SU-DHL-6 (cell line): Measurements from ENCODE around the gene AREL1.

Source experiments
- H2AFZ ChIP-seq: fragments of 200-600 bp; sonication (generic); 2 replicates; pipeline ENCODE4 v1.6.1; 2014; ENCODE audit warnings: low read depth, mild to moderate bottlenecking, moderate library complexity, mixed read lengths, antibody characterized with exemption, low read length; ENCODE audit not compliant: severe bottlenecking
- H3F3A ChIP-seq: fragments of 200-600 bp; shearing (Covaris generic); 2 replicates; pipeline ENCODE4 v1.6.0; 2016; ENCODE audit warnings: antibody characterized with exemption, mild to moderate bottlenecking; ENCODE audit not compliant: insufficient read depth
- H3K27ac ChIP-seq: fragments of 200-600 bp; sonication (generic); 2 replicates; pipeline ENCODE4 v1.5.1; 2016; ENCODE audit warnings: low read depth, mild to moderate bottlenecking, low read length, moderate library complexity, mixed read lengths
- H3K27me3 ChIP-seq: fragments of 200-600 bp; sonication (generic), shearing (Covaris generic); 2 replicates; pipeline ENCODE4 v1.6.0; 2014; ENCODE audit warnings: mild to moderate bottlenecking, low read length
- H3K36me3 ChIP-seq: fragments of 200-600 bp; sonication (generic); 2 replicates; pipeline ENCODE4 v1.6.1; 2014; ENCODE audit warnings: mild to moderate bottlenecking, low read length, mixed read lengths
- H3K4me2 ChIP-seq: fragments of 300-600, 200-600 bp; shearing (Covaris generic), sonication (generic); 2 replicates; pipeline ENCODE4 v1.6.0; 2014; ENCODE audit warnings: low read length, low read depth, mild to moderate bottlenecking; ENCODE audit not compliant: poor library complexity, severe bottlenecking
- H3K4me3 ChIP-seq: fragments of 200-600 bp; sonication (generic); 2 replicates; pipeline ENCODE4 v1.5.1; 2014; ENCODE audit warnings: antibody characterized with exemption, low read length, mild to moderate bottlenecking, mixed read lengths; ENCODE audit not compliant: insufficient read depth, poor library complexity, severe bottlenecking
- H3K79me2 ChIP-seq: fragments of 200-600 bp; sonication (generic); 2 replicates; pipeline ENCODE4 v1.6.1; 2014; ENCODE audit warnings: mild to moderate bottlenecking, low read length, moderate library complexity; ENCODE audit not compliant: insufficient read depth
- H3K9ac ChIP-seq: fragments of 200-600 bp; sonication (generic); 2 replicates; pipeline ENCODE4 v1.7.0; 2014; ENCODE audit warnings: mild to moderate bottlenecking, low read length
- H3K9me2 ChIP-seq: fragments of 200-600 bp; sonication (generic); replicated peaks from 2 replicates; pipeline ENCODE4 v1.6.1; 2014; ENCODE audit warnings: low read length; ENCODE audit not compliant: insufficient read depth
- H3K9me3 ChIP-seq: fragments of 200-600 bp; sonication (generic); 2 replicates; pipeline ENCODE4 v1.6.1; 2014; ENCODE audit warnings: low read length, mixed read lengths; ENCODE audit not compliant: insufficient read depth
- H4K20me1 ChIP-seq: fragments of 200-600 bp; sonication (generic); 2 replicates; pipeline ENCODE4 v1.6.1; 2014; ENCODE audit warnings: low read depth, mild to moderate bottlenecking, antibody characterized with exemption, low read length, moderate library complexity, mixed read lengths
- EZH2phosphoT487 ChIP-seq: fragments of 200-600 bp; sonication (generic), shearing (Covaris generic); conservative IDR thresholded peaks from 2 replicates; pipeline ENCODE4 v1.6.1; 2018; ENCODE audit warnings: mild to moderate bottlenecking, antibody characterized with exemption, low read length, moderate library complexity, mixed read lengths
- TF ChIP-seq, protein P1 (sequence below): fragments of 200-600 bp; sonication (generic); IDR thresholded peaks from one replicate; pipeline ENCODE4 v1.5.1; 2017; ENCODE audit warnings: antibody characterized with exemption, mild to moderate bottlenecking, low read length, moderate library complexity; ENCODE audit not compliant: insufficient read depth, poor library complexity, severe bottlenecking

The AREL1 gene

DNA sequence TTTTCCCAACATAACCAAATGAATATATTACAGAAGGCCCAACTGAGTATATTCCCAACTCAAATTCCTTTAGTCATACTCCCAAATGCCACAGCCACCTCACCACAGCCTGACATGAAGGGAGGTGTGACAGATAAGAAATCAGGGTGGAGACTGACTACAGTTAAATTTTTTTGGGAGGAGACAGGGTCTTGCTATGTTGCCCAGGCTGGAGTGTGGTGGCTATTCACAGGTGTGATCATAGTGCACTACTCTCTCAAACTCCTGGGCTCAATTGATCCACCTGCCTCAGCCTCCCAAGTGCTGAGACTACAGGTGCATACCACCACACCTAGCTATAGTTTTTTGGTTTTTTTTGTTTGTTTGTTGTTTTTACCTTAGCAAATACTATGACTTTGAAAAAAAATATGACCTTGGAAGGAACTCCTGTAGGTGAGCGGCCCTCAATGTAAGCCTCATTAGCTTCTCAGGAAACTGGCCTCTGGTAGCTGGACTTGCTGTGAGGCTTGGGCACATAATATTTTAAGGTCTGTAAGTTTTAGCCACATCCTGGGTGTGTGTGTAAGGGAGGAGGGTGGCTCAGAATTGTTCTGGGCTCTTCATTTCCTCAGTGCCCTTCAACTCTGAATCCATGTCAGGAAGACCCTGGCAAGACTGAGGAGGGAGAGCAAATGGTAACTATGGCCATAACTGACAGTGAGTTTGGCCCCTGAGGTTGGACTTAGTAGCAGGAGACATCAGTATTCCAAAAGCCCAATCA, 61.8 kb downstream of the AREL1 start:
- H3K9me3 ChIP-seq, result no peaks in the 10 kb centered on the region
- H3K79me2 ChIP-seq, result no peaks in the 10 kb centered on the region
- no peak for TF ChIP-seq EZH2phosphoT487
- TF ChIP-seq, protein P1, sequence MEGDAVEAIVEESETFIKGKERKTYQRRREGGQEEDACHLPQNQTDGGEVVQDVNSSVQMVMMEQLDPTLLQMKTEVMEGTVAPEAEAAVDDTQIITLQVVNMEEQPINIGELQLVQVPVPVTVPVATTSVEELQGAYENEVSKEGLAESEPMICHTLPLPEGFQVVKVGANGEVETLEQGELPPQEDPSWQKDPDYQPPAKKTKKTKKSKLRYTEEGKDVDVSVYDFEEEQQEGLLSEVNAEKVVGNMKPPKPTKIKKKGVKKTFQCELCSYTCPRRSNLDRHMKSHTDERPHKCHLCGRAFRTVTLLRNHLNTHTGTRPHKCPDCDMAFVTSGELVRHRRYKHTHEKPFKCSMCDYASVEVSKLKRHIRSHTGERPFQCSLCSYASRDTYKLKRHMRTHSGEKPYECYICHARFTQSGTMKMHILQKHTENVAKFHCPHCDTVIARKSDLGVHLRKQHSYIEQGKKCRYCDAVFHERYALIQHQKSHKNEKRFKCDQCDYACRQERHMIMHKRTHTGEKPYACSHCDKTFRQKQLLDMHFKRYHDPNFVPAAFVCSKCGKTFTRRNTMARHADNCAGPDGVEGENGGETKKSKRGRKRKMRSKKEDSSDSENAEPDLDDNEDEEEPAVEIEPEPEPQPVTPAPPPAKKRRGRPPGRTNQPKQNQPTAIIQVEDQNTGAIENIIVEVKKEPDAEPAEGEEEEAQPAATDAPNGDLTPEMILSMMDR, result no peak
- H3F3A ChIP-seq, result no peaks in the 10 kb centered on the region
- no peak overlapping the region for H3K4me2 ChIP-seq
- no peak overlapping the region for H3K4me3 ChIP-seq
- H3K9ac ChIP-seq, result no peak overlapping the region
- H3K27ac ChIP-seq, result no peak overlapping the region
- no peak overlapping the region for H2AFZ ChIP-seq
- no peaks in the 10 kb centered on the region for H3K9me2 ChIP-seq
- H3K36me3 ChIP-seq, result no peaks in the 10 kb centered on the region
- H3K27me3 ChIP-seq, result no peaks in the 10 kb centered on the region
- H4K20me1 ChIP-seq, result no peaks in the 10 kb centered on the region

DNA sequence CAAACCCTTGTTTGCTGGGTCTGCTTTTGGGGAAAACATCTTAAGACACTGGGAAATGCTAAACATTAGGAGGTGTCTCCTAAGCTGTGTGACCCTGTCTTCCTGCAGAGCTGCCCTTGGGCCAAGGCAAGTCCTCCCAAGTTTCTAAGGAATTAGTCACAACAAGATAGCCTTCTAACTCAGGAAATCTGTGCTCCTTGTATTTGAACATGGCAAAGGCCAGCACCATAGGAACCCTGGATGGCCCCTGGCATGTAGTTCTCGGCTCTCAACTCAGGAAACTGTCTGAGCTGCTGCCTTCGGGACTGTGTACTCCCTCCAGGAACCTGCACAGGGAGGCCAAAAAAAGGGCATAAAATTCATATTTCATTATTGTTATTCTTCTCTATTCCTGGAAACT, 63.2 kb downstream of the AREL1 start:
- Histone ChIP-seq H3K9me3 (no peaks in the 10 kb centered on the region), H3K9ac (no peak overlapping the region), H3K4me2 (no peak overlapping the region)

DNA sequence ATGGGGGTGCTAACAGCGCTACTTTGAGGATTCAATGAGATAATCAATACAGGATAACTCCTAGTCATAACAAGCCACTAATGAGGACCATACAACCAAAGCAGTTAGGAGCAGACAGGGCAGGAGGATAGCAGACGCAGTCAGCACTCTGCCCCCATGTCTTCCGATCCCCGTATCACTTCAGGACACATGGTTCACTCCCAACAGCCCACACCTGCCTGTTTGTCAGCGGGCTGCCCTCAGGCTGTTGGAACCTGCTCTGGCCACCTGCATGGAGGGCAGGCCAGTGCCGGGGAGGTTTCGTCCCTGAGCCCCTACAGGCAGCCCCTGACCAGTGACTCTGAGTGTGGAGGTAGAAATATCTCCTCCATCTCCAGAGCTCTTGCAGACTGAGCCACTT, 63.7 kb downstream of the AREL1 start:
- Histone ChIP-seq H3K27me3 (no peaks in the 10 kb centered on the region), H2AFZ (no peak overlapping the region), H3K79me2 (no peaks in the 10 kb centered on the region), H3K9me2 (no peaks in the 10 kb centered on the region), H3K4me2 (no peak overlapping the region), H3K4me3 (no peak overlapping the region), H3K27ac (no peak overlapping the region), H3K9me3 (no peaks in the 10 kb centered on the region), H3K9ac (no peak overlapping the region), H3F3A (no peaks in the 10 kb centered on the region), H3K36me3 (no peaks in the 10 kb centered on the region), H4K20me1 (no peaks in the 10 kb centered on the region)
- TF ChIP-seq, protein P1, result no peak
- no peak for TF ChIP-seq EZH2phosphoT487

More for the DNA sequence above, 63.2 kb downstream of the AREL1 start:
- no peak overlapping the region for H3K27ac ChIP-seq
- TF ChIP-seq, protein P1, result no peak
- no peak for TF ChIP-seq EZH2phosphoT487
- no peaks in the 10 kb centered on the region for H4K20me1 ChIP-seq
- no peak overlapping the region for H2AFZ ChIP-seq
- H3K36me3 ChIP-seq, result no peaks in the 10 kb centered on the region
- H3K4me3 ChIP-seq, result no peak overlapping the region
- H3K9me2 ChIP-seq, result no peaks in the 10 kb centered on the region
- H3K27me3 ChIP-seq, result no peaks in the 10 kb centered on the region
- no peaks in the 10 kb centered on the region for H3F3A ChIP-seq
- H3K79me2 ChIP-seq, result no peaks in the 10 kb centered on the region
